ENCODE measurements around the gene VAMP3. TPM values are rescaled to one million over a fixed set of nuclear protein-coding genes. Genes with fewer than 3 reads are reported as not detected.
"Not testable (repeated sequence)": the region's sequence is repeated elsewhere in the genome, so short reads cannot be mapped to it uniquely, and the experiment has no call there.

VAMP3 gene
- total RNA-seq, 1 donor from 2014 or later, result 89.4 TPM

DNA sequence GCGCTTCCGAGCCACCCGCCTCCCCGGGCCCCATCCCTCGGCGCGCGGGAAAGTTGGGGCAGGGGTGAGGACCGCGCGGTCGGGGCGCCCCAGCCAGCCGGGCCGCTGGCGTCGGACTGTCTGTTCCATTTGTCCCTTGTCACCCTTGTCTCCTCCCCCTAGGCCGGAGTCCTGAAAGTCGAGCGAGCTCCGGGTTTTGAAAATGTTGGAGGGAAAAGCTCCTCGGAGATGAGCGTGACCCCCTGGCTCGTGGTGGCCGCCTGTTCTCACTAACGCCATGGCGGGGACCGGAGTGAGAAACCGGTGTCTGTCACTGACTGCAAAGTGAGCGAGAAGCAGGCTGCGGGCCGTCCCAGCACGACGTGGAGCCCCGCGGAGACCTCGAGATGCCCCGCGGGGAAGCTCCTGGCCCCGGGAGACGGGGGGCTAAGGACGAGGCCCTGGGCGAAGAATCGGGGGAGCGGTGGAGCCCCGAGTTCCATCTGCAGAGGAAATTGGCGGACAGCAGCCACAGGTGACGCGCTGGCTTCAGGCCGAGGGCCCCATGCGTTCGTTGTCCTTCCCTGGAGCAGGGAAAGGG is 13.5 kb downstream of the VAMP3 start:
- no peak for DNase-seq (ENCODE audit: low read depth)
- TF ChIP-seq, protein P1, sequence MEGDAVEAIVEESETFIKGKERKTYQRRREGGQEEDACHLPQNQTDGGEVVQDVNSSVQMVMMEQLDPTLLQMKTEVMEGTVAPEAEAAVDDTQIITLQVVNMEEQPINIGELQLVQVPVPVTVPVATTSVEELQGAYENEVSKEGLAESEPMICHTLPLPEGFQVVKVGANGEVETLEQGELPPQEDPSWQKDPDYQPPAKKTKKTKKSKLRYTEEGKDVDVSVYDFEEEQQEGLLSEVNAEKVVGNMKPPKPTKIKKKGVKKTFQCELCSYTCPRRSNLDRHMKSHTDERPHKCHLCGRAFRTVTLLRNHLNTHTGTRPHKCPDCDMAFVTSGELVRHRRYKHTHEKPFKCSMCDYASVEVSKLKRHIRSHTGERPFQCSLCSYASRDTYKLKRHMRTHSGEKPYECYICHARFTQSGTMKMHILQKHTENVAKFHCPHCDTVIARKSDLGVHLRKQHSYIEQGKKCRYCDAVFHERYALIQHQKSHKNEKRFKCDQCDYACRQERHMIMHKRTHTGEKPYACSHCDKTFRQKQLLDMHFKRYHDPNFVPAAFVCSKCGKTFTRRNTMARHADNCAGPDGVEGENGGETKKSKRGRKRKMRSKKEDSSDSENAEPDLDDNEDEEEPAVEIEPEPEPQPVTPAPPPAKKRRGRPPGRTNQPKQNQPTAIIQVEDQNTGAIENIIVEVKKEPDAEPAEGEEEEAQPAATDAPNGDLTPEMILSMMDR (conservative IDR thresholded peaks at IDR 0.05; ENCODE audit: low read depth, low read length), result no peak
- H3K4me3 ChIP-seq (ENCODE audit: low read depth, low read length), result peak overlapping the region; percentile 67

DNA sequence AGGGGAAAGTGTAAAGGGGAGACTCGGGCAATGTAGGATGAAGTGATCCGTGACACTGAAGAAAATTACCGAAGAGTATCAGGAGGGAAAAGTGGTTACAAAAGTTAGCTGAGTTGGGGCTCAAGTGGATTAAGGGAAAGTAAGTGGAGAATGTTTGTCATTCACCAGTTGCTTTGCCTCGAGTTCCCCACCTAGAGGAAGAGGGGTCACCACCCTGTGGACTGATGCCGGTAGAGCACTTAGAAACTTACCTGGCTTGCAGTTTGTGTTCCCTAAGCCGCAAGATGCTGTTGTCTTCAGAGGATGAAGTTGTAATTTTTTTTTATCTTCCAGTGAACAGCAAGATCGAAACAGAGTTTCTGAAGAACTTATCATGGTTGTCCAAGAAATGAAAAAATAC is 14.0 kb downstream of the VAMP3 start:
- peak overlapping the region; percentile 67 for H3K4me3 ChIP-seq (ENCODE audit: low read depth, low read length)
- DNase-seq (ENCODE audit: low read depth), result no peak
- TF ChIP-seq, protein P1 (conservative IDR thresholded peaks at IDR 0.05; ENCODE audit: low read depth, low read length), result peak; percentile 14

DNA sequence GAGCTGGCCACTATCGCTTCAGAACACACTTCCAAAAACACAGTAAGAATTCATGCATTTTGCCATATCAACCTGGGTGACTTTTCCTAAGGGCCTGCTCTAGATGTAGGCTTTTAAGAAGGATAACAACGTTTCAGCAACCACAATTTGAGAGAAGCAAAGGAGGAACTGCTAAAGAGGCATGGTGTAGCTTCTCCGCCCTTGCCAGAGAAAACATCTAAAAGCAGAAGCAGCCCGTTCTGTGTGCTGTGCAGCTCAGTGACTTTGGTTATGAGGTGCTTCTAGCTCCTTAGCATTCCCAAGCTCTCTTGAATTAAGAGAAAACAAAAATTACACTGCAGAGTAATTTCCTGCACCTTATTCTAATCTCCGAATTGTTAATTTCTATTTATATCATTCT is 15.7 kb downstream of the VAMP3 start:
- no peak overlapping the region for H3K4me3 ChIP-seq (ENCODE audit: low read depth, low read length)
- DNase-seq (ENCODE audit: low read depth), result no peak
- TF ChIP-seq, protein P1 (conservative IDR thresholded peaks at IDR 0.05; ENCODE audit: low read depth, low read length), result no peak

DNA sequence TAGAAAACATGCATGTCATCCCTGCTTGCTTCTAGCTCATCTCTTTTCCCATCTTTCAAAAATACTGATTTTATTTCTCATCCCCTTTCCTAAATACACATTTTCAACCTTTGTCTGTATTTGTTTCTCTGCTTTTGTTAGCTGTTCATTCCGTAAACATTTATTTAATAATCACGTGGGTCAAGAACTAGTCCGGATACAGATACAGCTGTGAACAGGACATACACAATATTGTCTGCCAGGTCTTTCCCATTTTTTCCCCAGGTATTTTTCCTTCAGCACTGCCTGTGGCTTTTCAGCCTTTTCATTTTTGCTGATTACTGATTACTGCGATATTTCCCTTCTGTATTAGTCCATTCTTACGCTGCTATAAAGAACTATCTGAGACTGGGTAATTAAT is 18.7 kb downstream of the VAMP3 start:
- TF ChIP-seq, protein P1 (conservative IDR thresholded peaks at IDR 0.05; ENCODE audit: low read depth, low read length), result no peak
- DNase-seq (ENCODE audit: low read depth), result no peak

DNA sequence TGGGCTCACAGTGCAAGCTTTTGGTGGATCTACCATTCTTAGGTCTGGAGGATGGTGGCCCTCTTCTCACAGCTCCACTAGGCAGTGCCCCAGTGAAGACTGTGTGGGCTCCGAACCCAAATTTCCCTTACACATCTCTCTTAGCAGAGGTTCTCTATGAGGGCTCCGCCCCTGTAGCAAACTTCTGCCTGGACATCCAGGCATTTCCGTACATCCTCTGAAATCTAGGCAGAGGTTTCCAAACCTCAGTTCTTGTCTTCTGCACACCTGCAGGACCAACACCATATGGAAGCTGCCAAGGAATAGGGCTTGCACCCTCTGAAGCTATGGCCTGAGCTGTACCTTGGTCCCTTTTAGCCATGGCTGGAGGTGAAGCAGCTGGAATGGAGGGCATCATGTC is 19.9 kb downstream of the VAMP3 start:
- not testable (repeated sequence) for DNase-seq (ENCODE audit: low read depth)

More for the DNA sequence above, 18.7 kb downstream of the VAMP3 start:
- no peak overlapping the region for H3K4me3 ChIP-seq (ENCODE audit: low read depth, low read length)

DNA sequence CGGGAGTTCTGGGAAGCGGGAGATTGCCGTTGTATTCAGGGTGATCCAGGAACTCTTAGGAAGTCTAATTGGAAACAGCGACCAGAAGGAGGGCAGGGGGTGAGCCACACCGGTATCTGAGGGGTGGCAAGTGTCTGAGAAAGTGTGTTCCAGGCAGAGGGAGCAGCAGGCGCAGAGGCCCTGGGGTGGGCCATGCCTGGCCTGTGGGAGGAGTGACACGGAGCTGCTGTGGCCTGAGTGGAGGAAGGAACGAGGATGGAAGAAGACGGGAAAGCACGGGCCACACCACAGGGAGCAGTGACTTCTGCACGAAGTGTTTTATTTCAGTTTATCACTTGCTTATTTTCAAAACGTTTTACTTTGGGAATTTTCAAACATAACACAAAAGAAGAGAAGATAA is 24.3 kb downstream of the VAMP3 start:
- TF ChIP-seq, protein P1 (conservative IDR thresholded peaks at IDR 0.05; ENCODE audit: low read depth, low read length), result no peak
- DNase-seq (ENCODE audit: low read depth), result no peak
- H3K4me3 ChIP-seq (ENCODE audit: low read depth, low read length), result no peak overlapping the region

More for the DNA sequence above, 19.9 kb downstream of the VAMP3 start:
- not testable (repeated sequence) for H3K4me3 ChIP-seq (ENCODE audit: low read depth, low read length)

DNA sequence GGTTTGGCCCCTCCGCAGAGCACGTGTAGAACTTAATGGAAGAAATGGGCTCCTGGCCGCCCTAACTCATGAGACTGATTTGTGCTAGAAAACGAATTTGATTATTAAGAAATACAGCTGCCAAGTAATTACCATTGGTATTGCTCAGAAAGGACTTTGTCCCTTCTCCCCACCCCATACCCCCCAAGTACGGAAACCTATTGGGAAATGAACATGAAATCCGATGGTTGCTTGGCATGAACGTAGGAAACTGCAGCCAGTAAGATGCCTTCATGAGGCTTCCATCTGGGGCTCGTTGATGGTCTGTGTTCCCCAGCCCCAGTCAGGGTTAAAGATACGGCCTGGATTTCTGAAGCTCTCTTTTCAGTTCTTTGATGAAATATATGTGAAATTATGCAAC is 34.4 kb downstream of the VAMP3 start:
- TF ChIP-seq, protein P1 (conservative IDR thresholded peaks at IDR 0.05; ENCODE audit: low read depth, low read length), result no peak
- no peak overlapping the region for H3K4me3 ChIP-seq (ENCODE audit: low read depth, low read length)
- no peak for DNase-seq (ENCODE audit: low read depth)

All from epithelial cell of proximal tubule (primary cell).